ENCODE measurements around the gene UMODL1.

The UMODL1 gene

GRCh38 chr21:42188663-42189062, 117.5 kb downstream of the UMODL1 start:
- no peaks in the 10 kb centered on the region for H3K79me2 ChIP-seq (ENCODE audit: insufficient read depth, low read length)
- no peaks in the 10 kb centered on the region for H3K36me3 ChIP-seq (ENCODE audit: insufficient read depth, low read length)
- peak; percentile 28 for DNase-seq
- peak overlapping the region; percentile 68 for H2AFZ ChIP-seq (ENCODE audit: low read depth, low read length)
- H3K9ac ChIP-seq (ENCODE audit: low read depth, low read length) = peak overlapping the region; percentile 53
- H3K4me1 ChIP-seq (ENCODE audit: insufficient read depth, low read length) = peaks cover 62% of the 10 kb centered on the region
- no peaks in the 10 kb centered on the region for H4K20me1 ChIP-seq (ENCODE audit: insufficient read depth, low read length)
- H3K9me3 ChIP-seq (ENCODE audit: insufficient read depth, low read length, severe bottlenecking) = no peaks in the 10 kb centered on the region
- H3K27ac ChIP-seq (ENCODE audit: low read length) = peak overlapping the region; percentile 94
- TF ChIP-seq EZH2 (IDR thresholded peaks at IDR 0.05; ENCODE audit: borderline replicate concordance, low read depth, low read length, severe bottlenecking) = no peak
- TF ChIP-seq CTCF (IDR thresholded peaks at IDR 0.05; ENCODE audit: borderline replicate concordance, extremely low read depth, low read length, poor library complexity, severe bottlenecking) = no peak
- H3K4me3 ChIP-seq (ENCODE audit: low read depth in 1 of 2, low read length in 2 of 2) = peak overlapping the region in 1 of 2 experiments; percentile 30; a peak in 1 of 4 replicates
- H3K27me3 ChIP-seq (ENCODE audit: insufficient read depth, low read length, poor library complexity) = no peaks in the 10 kb centered on the region
- H3K4me2 ChIP-seq (ENCODE audit: insufficient read depth, low read length) = peak overlapping the region; percentile 54
- no peak for ATAC-seq (ENCODE audit: insufficient read depth, low read depth)

- DNase-seq (no peak), ATAC-seq (ENCODE audit: insufficient read depth, low read depth) (no peak)
- Histone ChIP-seq H3K4me1 (ENCODE audit: insufficient read depth, low read length) (peaks cover 63% of the 10 kb centered on the region), H3K36me3 (ENCODE audit: insufficient read depth, low read length) (no peaks in the 10 kb centered on the region), H3K9me3 (ENCODE audit: insufficient read depth, low read length, severe bottlenecking) (no peaks in the 10 kb centered on the region), H3K9ac (ENCODE audit: low read depth, low read length) (no peak overlapping the region), H3K79me2 (ENCODE audit: insufficient read depth, low read length) (no peaks in the 10 kb centered on the region), H3K27me3 (ENCODE audit: insufficient read depth, low read length, poor library complexity) (no peaks in the 10 kb centered on the region), H2AFZ (ENCODE audit: low read depth, low read length) (no peak overlapping the region), H4K20me1 (ENCODE audit: insufficient read depth, low read length) (no peaks in the 10 kb centered on the region), H3K4me3 (ENCODE audit: low read depth in 1 of 2, low read length in 2 of 2) (no peak overlapping the region), H3K4me2 (ENCODE audit: insufficient read depth, low read length) (no peak overlapping the region), H3K27ac (ENCODE audit: low read length) (peak overlapping the region; percentile 94)
- TF ChIP-seq EZH2 (IDR thresholded peaks at IDR 0.05; ENCODE audit: borderline replicate concordance, low read depth, low read length, severe bottlenecking) (no peak), CTCF (IDR thresholded peaks at IDR 0.05; ENCODE audit: borderline replicate concordance, extremely low read depth, low read length, poor library complexity, severe bottlenecking) (no peak)
These were observed 118.3 kb downstream of the UMODL1 start for GRCh38 chr21:42189431-42189830.

GRCh38 chr21:42189860-42190485, 118.9 kb downstream of the UMODL1 start:
- peak overlapping the region; percentile 20 for H3K27ac ChIP-seq (ENCODE audit: low read length)
- no peak overlapping the region for H3K9ac ChIP-seq (ENCODE audit: low read depth, low read length)
- peaks cover 69% of the 10 kb centered on the region for H3K4me1 ChIP-seq (ENCODE audit: insufficient read depth, low read length)
- no peaks in the 10 kb centered on the region for H3K9me3 ChIP-seq (ENCODE audit: insufficient read depth, low read length, severe bottlenecking)
- TF ChIP-seq EZH2 (IDR thresholded peaks at IDR 0.05; ENCODE audit: borderline replicate concordance, low read depth, low read length, severe bottlenecking) (no peak), CTCF (IDR thresholded peaks at IDR 0.05; ENCODE audit: borderline replicate concordance, extremely low read depth, low read length, poor library complexity, severe bottlenecking) (no peak)
- no peaks in the 10 kb centered on the region for H3K79me2 ChIP-seq (ENCODE audit: insufficient read depth, low read length)
- no peaks in the 10 kb centered on the region for H4K20me1 ChIP-seq (ENCODE audit: insufficient read depth, low read length)
- no peak overlapping the region for H3K4me3 ChIP-seq (ENCODE audit: low read depth in 1 of 2, low read length in 2 of 2)
- H3K36me3 ChIP-seq (ENCODE audit: insufficient read depth, low read length) = no peaks in the 10 kb centered on the region
- no peak for DNase-seq
- no peaks in the 10 kb centered on the region for H3K27me3 ChIP-seq (ENCODE audit: insufficient read depth, low read length, poor library complexity)
- H3K4me2 ChIP-seq (ENCODE audit: insufficient read depth, low read length) = no peak overlapping the region
- ATAC-seq (ENCODE audit: insufficient read depth, low read depth) = no peak
- no peak overlapping the region for H2AFZ ChIP-seq (ENCODE audit: low read depth, low read length)
